ENCODE data around the gene ZBTB47.

Gene ZBTB47

GRCh38 chr3:42612217-42612616 lies 41.3 kb upstream of the ZBTB47 start:
- Histone ChIP-seq H3K4me2 (no peak overlapping the region), H3K79me2 (ENCODE audit: insufficient read depth, low read depth) (peaks cover 57% of the 10 kb centered on the region; the same call in 1 of the 2 replicates), H3K27me3 (ENCODE audit: insufficient read depth, low read depth) (no peaks in the 10 kb centered on the region), H3K9ac (no peak overlapping the region), H3K4me1 (ENCODE audit: low read depth, poor library complexity, severe bottlenecking) (peaks cover 3% of the 10 kb centered on the region), H3K36me3 (ENCODE audit: insufficient read depth) (no peaks in the 10 kb centered on the region), H3K4me3 (IDR thresholded peaks at IDR 0.05; ENCODE audit: insufficient read depth, low read depth, low read length) (no peak overlapping the region), H4K20me1 (ENCODE audit: insufficient read depth) (no peaks in the 10 kb centered on the region), H2AFZ (ENCODE audit: low read depth) (no peak overlapping the region), H3K27ac (no peak overlapping the region)
- no peak for TF ChIP-seq CTCF (conservative IDR thresholded peaks at IDR 0.05; ENCODE audit: low read depth, low read length)

GRCh38 chr3:42612928-42613327 lies 40.6 kb upstream of the ZBTB47 start:
- H2AFZ ChIP-seq (ENCODE audit: low read depth), result no peak overlapping the region
- H3K4me1 ChIP-seq (ENCODE audit: low read depth, poor library complexity, severe bottlenecking), result peaks cover 3% of the 10 kb centered on the region
- H3K4me3 ChIP-seq (IDR thresholded peaks at IDR 0.05; ENCODE audit: insufficient read depth, low read depth, low read length), result no peak overlapping the region
- H4K20me1 ChIP-seq (ENCODE audit: insufficient read depth), result no peaks in the 10 kb centered on the region
- H3K27ac ChIP-seq, result no peak overlapping the region
- H3K27me3 ChIP-seq (ENCODE audit: insufficient read depth, low read depth), result no peaks in the 10 kb centered on the region
- H3K79me2 ChIP-seq (ENCODE audit: insufficient read depth, low read depth), result peaks cover 52% of the 10 kb centered on the region; the same call in 1 of the 2 replicates
- H3K4me2 ChIP-seq, result no peak overlapping the region
- H3K9ac ChIP-seq, result no peak overlapping the region
- H3K36me3 ChIP-seq (ENCODE audit: insufficient read depth), result no peaks in the 10 kb centered on the region
- TF ChIP-seq CTCF (conservative IDR thresholded peaks at IDR 0.05; ENCODE audit: low read depth, low read length), result no peak

GRCh38 chr3:42613462-42613861 lies 40.0 kb upstream of the ZBTB47 start:
- TF ChIP-seq CTCF (conservative IDR thresholded peaks at IDR 0.05; ENCODE audit: low read depth, low read length), result peak; percentile 41; the same call in 1 of the 2 replicates
- Histone ChIP-seq H3K79me2 (ENCODE audit: insufficient read depth, low read depth) (peaks cover 52% of the 10 kb centered on the region; the same call in 1 of the 2 replicates), H2AFZ (ENCODE audit: low read depth) (no peak overlapping the region), H3K27me3 (ENCODE audit: insufficient read depth, low read depth) (no peaks in the 10 kb centered on the region), H3K4me1 (ENCODE audit: low read depth, poor library complexity, severe bottlenecking) (peaks cover 3% of the 10 kb centered on the region), H3K36me3 (ENCODE audit: insufficient read depth) (no peaks in the 10 kb centered on the region), H3K4me2 (no peak overlapping the region), H3K4me3 (IDR thresholded peaks at IDR 0.05; ENCODE audit: insufficient read depth, low read depth, low read length) (no peak overlapping the region), H4K20me1 (ENCODE audit: insufficient read depth) (no peaks in the 10 kb centered on the region), H3K9ac (no peak overlapping the region), H3K27ac (no peak overlapping the region)

- no peaks in the 10 kb centered on the region for H3K79me2 ChIP-seq (ENCODE audit: insufficient read depth, low read depth)
- no peaks in the 10 kb centered on the region for H3K4me1 ChIP-seq (ENCODE audit: low read depth, poor library complexity, severe bottlenecking)
- H3K27ac ChIP-seq, result no peak overlapping the region
- H3K9ac ChIP-seq, result no peak overlapping the region
- no peaks in the 10 kb centered on the region for H3K27me3 ChIP-seq (ENCODE audit: insufficient read depth, low read depth)
- H3K36me3 ChIP-seq (ENCODE audit: insufficient read depth), result no peaks in the 10 kb centered on the region
- TF ChIP-seq CTCF (conservative IDR thresholded peaks at IDR 0.05; ENCODE audit: low read depth, low read length), result no peak
- H2AFZ ChIP-seq (ENCODE audit: low read depth), result no peak overlapping the region
- H3K4me3 ChIP-seq (IDR thresholded peaks at IDR 0.05; ENCODE audit: insufficient read depth, low read depth, low read length), result no peak overlapping the region
- no peak overlapping the region for H3K4me2 ChIP-seq
- no peaks in the 10 kb centered on the region for H4K20me1 ChIP-seq (ENCODE audit: insufficient read depth)
Measured at GRCh38 chr3:42631620-42632019, 21.9 kb upstream of the ZBTB47 start.
